AG09309 (cell line): ENCODE data around the gene FCHSD2.
A peak's percentile ranks its signal among the peaks of the same experiment; 100 is the strongest.

Experiments
- DNase-seq: peaks from one replicate; pipeline ENCODE4 v3.0.0-alpha.2; 2010; ENCODE audit warnings: low read depth
- H3K4me3 ChIP-seq: 2 replicates; pipeline ENCODE4 v1.5.1; 2011; ENCODE audit warnings: mild to moderate bottlenecking, low read depth, low read length, moderate library complexity; ENCODE audit not compliant: control insufficient read depth
- CTCF ChIP-seq: IDR thresholded peaks from 2 replicates; pipeline ENCODE4 v1.5.1; 2011; ENCODE audit warnings: mild to moderate bottlenecking, low read depth, low read length, inconsistent platforms; ENCODE audit not compliant: insufficient read depth, control insufficient read depth; ENCODE audit errors: missing control alignments

FCHSD2 gene

GRCh38 chr11:73142128-73142377, at the start of gene FCHSD2:
FCHSD2 (minus strand) TSS chr11:73142318; CDS start chr11:73141877, 441 bp downstream.
- H3K4me3 ChIP-seq, result peak within 1 kb of the TSS; percentile 88
- no peak for DNase-seq
- TF ChIP-seq CTCF, result no peak

- no peak for DNase-seq
- TF ChIP-seq CTCF, result no peak
These were observed 49.0 kb upstream of the FCHSD2 start for GRCh38 chr11:73191151-73191550.

GRCh38 chr11:73190557-73190885, 48.4 kb upstream of the FCHSD2 start:
- TF ChIP-seq CTCF, result no peak
- DNase-seq, result no peak
- H3K4me3 ChIP-seq, result no peak overlapping the region

More at GRCh38 chr11:73191151-73191550, 49.0 kb upstream of the FCHSD2 start:
- no peak overlapping the region for H3K4me3 ChIP-seq

GRCh38 chr11:73189723-73190556, 47.8 kb upstream of the FCHSD2 start:
- TF ChIP-seq CTCF, result no peak
- no peak overlapping the region for H3K4me3 ChIP-seq
- DNase-seq, result no peak

GRCh38 chr11:73189315-73189714, 47.2 kb upstream of the FCHSD2 start:
- no peak overlapping the region for H3K4me3 ChIP-seq
- TF ChIP-seq CTCF, result no peak
- no peak for DNase-seq

GRCh38 chr11:73188301-73188700, 46.2 kb upstream of the FCHSD2 start:
- TF ChIP-seq CTCF, result no peak
- H3K4me3 ChIP-seq, result no peak overlapping the region
- DNase-seq, result no peak
